ENCODE data around the gene RNF167. TPM values are rescaled to one million over a fixed set of nuclear protein-coding genes. Genes with fewer than 3 reads are reported as not detected.
"Not testable (repeated sequence)": the region's sequence is repeated elsewhere in the genome, so short reads cannot be mapped to it uniquely, and the experiment has no call there.

RNF167 gene
- total and polyA plus RNA-seq, 2 donors, result 15.3 to 119 TPM

- DNase-seq (ENCODE audit: extremely low spot score), result no peak
- H3K4me3 ChIP-seq (ENCODE audit: low read depth, low read length), result peak overlapping the region; percentile 20
- H3K4me1 ChIP-seq (ENCODE audit: insufficient read depth), result no peaks in the 10 kb centered on the region
- peaks cover 3% of the 10 kb centered on the region for H3K36me3 ChIP-seq (ENCODE audit: insufficient read depth)
- 17% methylated on average over 34 of the region's 34 CpGs for WGBS
- no peak overlapping the region for H3K27ac ChIP-seq (ENCODE audit: low read depth)
Observed at GRCh38 chr17:4898927-4899326, 41.1 kb upstream of the RNF167 start.

DNA sequence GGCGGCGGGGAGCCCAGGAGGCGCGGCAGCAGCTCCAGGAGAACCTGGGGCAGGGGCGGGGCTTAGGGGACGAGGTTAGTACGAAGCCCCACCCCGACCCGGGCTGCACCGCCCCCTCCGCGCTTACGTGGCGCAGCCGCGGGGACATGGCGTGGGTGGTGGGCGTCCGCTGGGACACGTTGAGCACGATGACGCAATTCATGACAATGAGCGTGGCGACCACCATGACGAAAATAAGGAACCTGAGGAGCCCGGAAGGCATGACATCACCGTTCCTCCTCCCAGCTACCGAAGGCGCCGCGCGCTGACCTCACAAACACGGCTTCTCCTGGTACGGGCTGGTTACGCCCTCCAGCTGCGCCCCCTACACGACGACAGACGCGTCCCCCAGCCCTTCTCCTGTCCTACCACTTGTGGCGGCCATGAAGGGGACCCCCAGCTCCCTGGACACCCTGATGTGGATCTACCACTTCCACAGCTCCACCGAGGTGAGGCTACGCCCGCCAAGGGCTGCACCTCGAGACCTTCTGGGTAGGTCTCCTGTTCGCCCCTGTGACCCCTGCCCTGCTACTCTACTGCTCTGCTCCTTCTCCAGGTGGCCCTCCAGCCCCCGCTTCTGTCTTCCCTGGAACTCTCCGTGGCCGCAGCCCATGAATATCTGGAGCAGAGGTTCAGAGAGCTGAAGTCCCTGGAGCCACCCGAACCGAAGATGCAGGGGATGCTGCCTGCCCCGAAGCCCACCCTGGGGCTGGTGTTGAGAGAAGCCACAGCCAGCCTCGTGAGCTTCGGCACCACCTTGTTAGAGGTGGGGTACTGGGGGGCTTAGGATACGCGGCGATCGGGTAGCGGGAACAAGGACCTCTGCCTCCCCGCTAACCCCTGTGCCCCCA is 40.5 kb upstream of the RNF167 start, which contains the start of gene C17orf107:
Gene C17orf107 (plus strand): TSS at position 196 of the 890 bp plus-strand sequence. CDS start 227 bp downstream, at position 423.
- H3K27ac ChIP-seq (ENCODE audit: low read depth), result no peak within 1 kb of the TSS
- no peaks in the 10 kb centered on the region for H3K4me1 ChIP-seq (ENCODE audit: insufficient read depth)
- peaks cover 3% of the 10 kb centered on the region for H3K36me3 ChIP-seq (ENCODE audit: insufficient read depth)
- peak within 1 kb of the TSS; percentile 20 for H3K4me3 ChIP-seq (ENCODE audit: low read depth, low read length)
- DNase-seq (ENCODE audit: extremely low spot score), result peak; percentile 59
- 10% methylated on average over 60 of the region's 60 CpGs for WGBS

DNA sequence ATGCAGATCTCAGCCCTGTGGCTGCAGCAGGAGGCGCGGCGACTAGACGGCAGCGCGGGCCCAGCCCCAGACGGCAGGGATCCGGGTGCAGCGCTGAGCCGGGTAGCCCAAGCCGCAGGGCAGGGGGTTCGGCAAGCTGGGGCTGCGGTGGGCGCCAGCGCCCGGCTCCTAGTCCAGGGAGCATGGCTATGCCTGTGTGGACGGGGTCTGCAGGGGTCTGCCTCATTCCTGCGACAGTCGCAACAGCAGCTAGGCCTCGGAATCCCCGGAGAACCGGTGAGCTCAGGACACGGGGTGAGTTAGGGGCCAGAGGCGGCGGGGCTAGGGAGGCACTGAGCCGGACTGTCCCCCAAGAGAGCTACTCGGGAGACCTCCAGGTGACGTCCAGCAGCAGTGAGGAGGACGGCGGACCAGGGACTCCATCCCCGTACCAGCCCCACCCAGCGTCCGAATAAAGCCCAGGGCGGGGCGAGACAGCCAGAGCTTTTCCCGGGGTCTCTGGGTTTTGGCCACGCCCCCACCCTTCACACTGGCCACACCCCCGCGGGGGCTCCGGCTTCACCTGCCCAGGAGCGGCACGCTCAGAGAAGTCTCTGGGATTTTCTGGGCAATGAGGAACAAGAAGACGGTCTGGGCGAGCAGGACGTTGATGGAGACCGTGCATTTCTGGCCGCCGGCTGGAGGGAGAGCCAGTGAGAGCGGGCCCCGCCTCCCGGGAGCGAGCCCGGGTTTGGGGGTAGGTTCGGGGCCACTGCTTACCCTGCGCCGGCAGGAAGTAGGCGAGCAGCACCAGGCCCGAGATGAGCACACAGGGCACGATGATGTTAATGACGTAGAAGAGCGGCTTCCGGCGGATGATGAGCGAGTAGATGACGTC is 39.6 kb upstream of the RNF167 start:
- no peak overlapping the region for H3K4me3 ChIP-seq (ENCODE audit: low read depth, low read length)
- no peak overlapping the region for H3K27ac ChIP-seq (ENCODE audit: low read depth)
- H3K36me3 ChIP-seq (ENCODE audit: insufficient read depth), result peaks cover 3% of the 10 kb centered on the region
- no peak for DNase-seq (ENCODE audit: extremely low spot score)
- 29% methylated on average over 65 of the region's 65 CpGs for WGBS
- no peaks in the 10 kb centered on the region for H3K4me1 ChIP-seq (ENCODE audit: insufficient read depth)

DNA sequence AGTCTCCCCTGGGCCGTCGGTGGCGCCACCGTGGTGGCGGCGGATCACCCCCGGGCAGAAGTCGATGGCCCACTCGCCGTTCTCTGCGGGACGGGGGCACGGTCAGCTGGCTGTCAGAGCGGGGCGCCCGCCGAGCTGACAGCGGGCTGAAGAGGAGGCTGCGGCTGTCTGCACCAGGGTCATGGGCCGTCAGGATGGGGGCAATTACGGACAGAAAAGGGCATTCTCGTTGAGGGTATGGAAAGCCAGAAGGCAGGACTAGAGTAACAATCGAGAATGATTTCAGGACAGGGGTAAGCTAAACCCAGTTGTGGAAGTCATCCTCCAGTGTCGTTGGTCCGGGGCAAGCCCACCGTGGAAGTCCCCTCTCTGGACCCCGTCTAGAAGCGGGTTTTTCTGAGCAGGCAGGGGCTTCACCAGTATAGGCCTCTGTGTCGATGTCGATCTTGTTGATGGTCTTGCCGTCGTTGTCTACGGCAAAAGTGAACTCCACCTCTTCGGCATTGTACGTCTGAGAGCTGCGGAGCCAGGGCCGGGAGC is 38.9 kb upstream of the RNF167 start:
- no peak overlapping the region for H3K27ac ChIP-seq (ENCODE audit: low read depth)
- no peak for DNase-seq (ENCODE audit: extremely low spot score)
- H3K36me3 ChIP-seq (ENCODE audit: insufficient read depth), result no peaks in the 10 kb centered on the region
- WGBS, result 53% methylated on average over 37 of the region's 37 CpGs
- H3K4me3 ChIP-seq (ENCODE audit: low read depth, low read length), result no peak overlapping the region
- H3K4me1 ChIP-seq (ENCODE audit: insufficient read depth), result no peaks in the 10 kb centered on the region

DNA sequence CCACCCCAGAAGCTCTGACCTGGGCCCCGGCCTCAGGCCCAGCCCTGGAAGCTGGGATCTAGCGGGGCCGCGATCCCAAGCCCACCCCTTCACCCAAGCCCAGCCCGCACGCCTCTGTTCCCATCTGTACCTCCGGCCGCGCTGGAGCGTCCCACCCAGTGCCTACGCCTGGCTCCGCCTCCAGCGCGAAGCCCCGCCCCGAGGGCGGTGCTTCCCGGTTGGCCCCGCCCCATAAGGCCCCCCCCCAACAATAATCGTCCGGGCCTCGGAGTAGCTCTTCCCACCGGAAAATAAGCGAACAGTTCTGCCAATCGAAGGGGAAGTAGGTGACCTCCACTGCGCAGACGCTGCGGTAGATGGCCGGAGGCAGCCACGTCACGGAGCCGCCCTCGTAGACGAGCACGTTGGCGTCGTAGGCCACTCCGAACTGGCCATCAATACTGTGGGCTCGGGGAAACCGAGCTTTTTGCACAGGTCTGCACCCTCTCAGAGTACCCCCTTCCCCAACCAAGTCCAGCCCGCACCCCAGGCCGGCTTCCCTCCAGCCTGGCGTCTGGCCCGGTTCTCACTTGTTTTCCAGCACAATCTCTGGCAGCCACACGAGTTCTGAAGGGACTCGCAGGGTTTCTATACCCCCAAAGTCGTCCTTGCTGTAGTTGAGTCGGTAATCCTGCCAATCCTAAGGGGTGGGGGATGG is 38.3 kb upstream of the RNF167 start:
- Histone ChIP-seq H3K36me3 (ENCODE audit: insufficient read depth) (no peaks in the 10 kb centered on the region), H3K27ac (ENCODE audit: low read depth) (no peak overlapping the region), H3K4me3 (ENCODE audit: low read depth, low read length) (no peak overlapping the region), H3K4me1 (ENCODE audit: insufficient read depth) (no peaks in the 10 kb centered on the region)
- WGBS, result 43% methylated on average over 48 of the region's 48 CpGs
- DNase-seq (ENCODE audit: extremely low spot score), result no peak

GRCh38 chr17:4902540-4902939 is 37.5 kb upstream of the RNF167 start:
- Histone ChIP-seq H3K4me3 (ENCODE audit: low read depth, low read length) (no peak overlapping the region), H3K27ac (ENCODE audit: low read depth) (no peak overlapping the region)
- WGBS, result 68% methylated on average over 8 of the region's 8 CpGs

GRCh38 chr17:4903051-4903818 is 36.8 kb upstream of the RNF167 start, which contains the start of gene CHRNE:
Gene CHRNE, minus strand, starts transcription at chr17:4903098. Its CDS starts 35 bp downstream, at chr17:4903063.
- H3K36me3 ChIP-seq (ENCODE audit: insufficient read depth), result no peaks in the 10 kb centered on the region
- H3K27ac ChIP-seq (ENCODE audit: low read depth), result no peak within 1 kb of the TSS
- WGBS, result 21% methylated on average over 10 of the region's 10 CpGs
- H3K4me3 ChIP-seq (ENCODE audit: low read depth, low read length), result no peak within 1 kb of the TSS
- no peaks in the 10 kb centered on the region for H3K4me1 ChIP-seq (ENCODE audit: insufficient read depth)
- DNase-seq (ENCODE audit: extremely low spot score), result no peak

More at GRCh38 chr17:4902540-4902939, 37.5 kb upstream of the RNF167 start:
- H3K4me1 ChIP-seq (ENCODE audit: insufficient read depth), result no peaks in the 10 kb centered on the region
- H3K36me3 ChIP-seq (ENCODE audit: insufficient read depth), result no peaks in the 10 kb centered on the region
- no peak for DNase-seq (ENCODE audit: extremely low spot score)

DNA sequence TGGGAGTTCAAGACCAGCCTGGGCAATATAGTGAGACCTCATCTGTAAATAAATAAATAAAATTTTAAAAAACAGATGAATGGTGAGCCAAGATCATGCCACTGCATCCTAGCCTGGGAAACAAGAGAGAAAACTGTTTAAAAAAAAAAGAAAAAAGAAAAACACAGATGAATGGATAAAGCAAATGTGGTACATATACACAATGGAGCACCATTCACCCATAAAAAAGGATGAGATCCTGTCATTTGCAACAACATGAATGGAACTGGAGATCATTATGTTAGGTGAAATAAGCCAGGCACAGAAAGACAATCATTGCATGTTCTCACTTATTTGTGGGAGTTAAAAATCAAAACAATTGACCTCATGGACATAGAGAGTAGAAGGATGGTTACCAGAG is 33.4 kb upstream of the RNF167 start:
- not testable (repeated sequence) for H3K4me3 ChIP-seq (ENCODE audit: low read depth, low read length); H3K36me3 ChIP-seq (ENCODE audit: insufficient read depth); H3K4me1 ChIP-seq (ENCODE audit: insufficient read depth); DNase-seq (ENCODE audit: extremely low spot score); H3K27ac ChIP-seq (ENCODE audit: low read depth)

DNA sequence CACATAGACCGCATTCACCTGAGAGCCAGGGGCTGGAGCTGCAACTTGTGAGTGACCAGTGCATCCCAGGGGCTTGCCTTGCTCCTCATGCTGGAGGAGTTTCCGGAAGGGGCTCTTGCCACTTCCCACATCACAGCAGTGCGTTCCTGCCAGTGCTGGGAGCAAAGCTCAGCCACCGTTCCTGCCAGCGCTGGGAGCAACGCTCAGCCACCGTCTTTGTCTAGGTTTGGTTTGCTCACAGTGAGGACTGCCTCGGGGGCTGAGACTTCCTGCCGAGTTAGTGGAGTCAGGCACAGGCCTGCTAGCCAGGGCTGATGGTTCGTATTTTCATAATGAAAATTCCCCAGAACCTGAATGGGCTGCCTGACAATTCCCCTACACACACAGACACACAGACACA is 31.8 kb upstream of the RNF167 start:
- no peak overlapping the region for H3K4me3 ChIP-seq (ENCODE audit: low read depth, low read length)
- no peaks in the 10 kb centered on the region for H3K36me3 ChIP-seq (ENCODE audit: insufficient read depth)
- no peak overlapping the region for H3K27ac ChIP-seq (ENCODE audit: low read depth)
- no peaks in the 10 kb centered on the region for H3K4me1 ChIP-seq (ENCODE audit: insufficient read depth)
- DNase-seq (ENCODE audit: extremely low spot score), result no peak
- WGBS, result 43% methylated on average over 10 of the region's 10 CpGs

GRCh38 chr17:4908711-4909496 is 31.2 kb upstream of the RNF167 start:
- 20% methylated on average over 20 of the region's 20 CpGs for WGBS
- no peaks in the 10 kb centered on the region for H3K36me3 ChIP-seq (ENCODE audit: insufficient read depth)
- no peak overlapping the region for H3K4me3 ChIP-seq (ENCODE audit: low read depth, low read length)
- DNase-seq (ENCODE audit: extremely low spot score), result peak; percentile 52
- no peak overlapping the region for H3K27ac ChIP-seq (ENCODE audit: low read depth)
- H3K4me1 ChIP-seq (ENCODE audit: insufficient read depth), result no peaks in the 10 kb centered on the region

DNA sequence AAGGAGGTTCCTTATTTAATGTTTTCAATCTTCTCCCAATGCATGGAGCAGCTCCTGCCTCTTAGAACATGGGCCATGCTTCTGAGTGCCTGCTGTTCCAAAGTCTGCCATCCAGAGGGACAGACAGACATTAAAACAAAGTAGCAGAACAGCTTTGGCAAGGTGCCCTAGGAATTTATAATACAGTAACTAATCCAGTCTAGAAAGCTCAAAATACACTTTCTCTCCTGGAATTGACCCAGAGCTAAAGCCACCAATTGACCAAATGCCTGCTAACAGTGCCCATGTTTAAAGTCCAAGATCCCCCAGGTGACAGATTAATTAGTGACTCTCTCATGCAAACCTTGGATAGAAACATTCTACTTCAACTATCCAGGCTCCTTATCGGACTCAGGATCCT is 26.1 kb upstream of the RNF167 start:
- no peaks in the 10 kb centered on the region for H3K4me1 ChIP-seq (ENCODE audit: insufficient read depth)
- WGBS, result 61% methylated on average over 1 of the region's 1 CpG
- no peaks in the 10 kb centered on the region for H3K36me3 ChIP-seq (ENCODE audit: insufficient read depth)
- no peak for DNase-seq (ENCODE audit: extremely low spot score)
- no peak overlapping the region for H3K27ac ChIP-seq (ENCODE audit: low read depth)
- H3K4me3 ChIP-seq (ENCODE audit: low read depth, low read length), result no peak overlapping the region

DNA sequence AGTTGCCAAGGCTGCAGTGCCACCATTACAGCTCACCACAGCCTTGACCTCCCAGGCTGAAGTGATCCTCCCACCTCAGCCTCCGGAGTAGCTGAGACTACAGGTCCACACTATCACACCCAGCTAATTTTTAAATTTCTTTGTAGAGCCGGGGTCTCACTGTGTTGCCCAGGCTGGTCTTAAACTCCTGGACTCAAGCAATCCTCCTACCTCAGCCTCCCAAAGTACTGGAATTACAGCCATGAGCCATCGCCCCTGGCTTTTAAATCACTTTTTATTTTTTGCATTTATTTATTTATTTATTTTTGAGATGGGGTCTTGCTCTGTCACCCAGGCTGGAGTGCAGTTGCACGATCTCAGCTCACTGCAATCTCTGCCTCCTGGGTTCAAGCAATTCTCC is 25.5 kb upstream of the RNF167 start:
- DNase-seq (ENCODE audit: extremely low spot score); H3K4me3 ChIP-seq (ENCODE audit: low read depth, low read length); H3K36me3 ChIP-seq (ENCODE audit: insufficient read depth); H3K4me1 ChIP-seq (ENCODE audit: insufficient read depth); H3K27ac ChIP-seq (ENCODE audit: low read depth): not testable (repeated sequence)
- WGBS, result 92% methylated on average over 4 of the region's 4 CpGs

Measured in urinary bladder (tissue), 4 donors.